PC-3 (cell line): ENCODE results near the gene KDM1A.

Experiments used
- CTCF ChIP-seq: fragments of 300-600 bp; sonication (generic); conservative IDR thresholded peaks from 2 replicates; pipeline ENCODE4 v1.5.1; 2017; ENCODE audit warnings: antibody characterized with exemption, low read depth, mild to moderate bottlenecking, low read length
- EZH2 ChIP-seq: fragments of 300-600 bp; sonication (generic); IDR thresholded peaks from one replicate; pipeline ENCODE4 v1.6.1; 2017; ENCODE audit warnings: antibody characterized with exemption, mild to moderate bottlenecking, low read length; ENCODE audit not compliant: unreplicated experiment
- EZH2phosphoT487 ChIP-seq: fragments of 300-600 bp; sonication (generic); IDR thresholded peaks from 2 replicates; pipeline ENCODE4 v1.6.1; 2018; ENCODE audit warnings: mild to moderate bottlenecking, antibody characterized with exemption, low read length, borderline replicate concordance

GRCh38 chr1:23101887-23102286, 82.6 kb downstream of the KDM1A start:
- TF ChIP-seq CTCF (no peak), EZH2 (no peak), EZH2phosphoT487 (no peak)
